Esophagus (tissue), 2 donors: Measurements from ENCODE around the gene FOXK1. TPM values are rescaled to one million over a fixed set of nuclear protein-coding genes. Genes with fewer than 3 reads are reported as not detected.

Experiments used
- H3K27ac ChIP-seq, 2 donors: one replicate each; pipeline ENCODE4 v1.5.1; 2013; ENCODE audit warnings: low read depth in 2 of 2, mild to moderate bottlenecking in 2 of 2, inconsistent platforms in 1 of 2, low read length in 1 of 2, moderate library complexity in 1 of 2
- H3K27me3 ChIP-seq, 2 donors: one replicate each; pipeline ENCODE4 v1.6.1; 2013; ENCODE audit warnings: low read length in 2 of 2, control low read depth in 1 of 2, mild to moderate bottlenecking in 1 of 2; ENCODE audit not compliant: insufficient read depth in 2 of 2, control insufficient read depth in 1 of 2
- H3K36me3 ChIP-seq, 2 donors: one replicate each; pipeline ENCODE4 v1.6.1; 2013; ENCODE audit warnings: low read length in 1 of 2; ENCODE audit not compliant: control insufficient read depth in 2 of 2, insufficient read depth in 2 of 2
- H3K4me1 ChIP-seq, 2 donors: one replicate each; pipeline ENCODE4 v1.6.1; 2013; ENCODE audit warnings: low read length in 1 of 2; ENCODE audit not compliant: control insufficient read depth in 2 of 2, insufficient read depth in 2 of 2
- H3K4me3 ChIP-seq, 2 donors: one replicate each; pipeline ENCODE4 v1.5.1; 2013; ENCODE audit warnings: low read length in 2 of 2, mild to moderate bottlenecking in 2 of 2, low read depth in 1 of 2, moderate library complexity in 1 of 2
- H3K9me3 ChIP-seq, 2 donors: one replicate each; pipeline ENCODE4 v1.6.1; 2013; ENCODE audit warnings: mild to moderate bottlenecking in 2 of 2, low read depth in 1 of 2, low read length in 1 of 2, moderate library complexity in 1 of 2; ENCODE audit not compliant: control insufficient read depth in 2 of 2, insufficient read depth in 1 of 2
- WGBS, 2 donors: extraction: QIAGEN DNeasy Blood & Tissue Kit; methylation state at CpG; one replicate each; pipeline ENCODE4 v1.1.7; 2013; 5-methylcytosine and 5-hydroxymethylcytosine counted together
- polyA plus RNA-seq, 2 donors: library from polyadenylated mRNA; stranded (reverse); fragments of 200-250 nt; gene quantifications; one replicate each; pipeline ENCODE4 v1.2.3, GENCODE V29; 2013
- donor health status: healthy with polysubstance abuse.
- donor health status: Bipolar disorder and iron deficiency.

FOXK1 gene
- polyA plus RNA-seq, 2 donors, result 3.9 to 7.1 TPM

DNA sequence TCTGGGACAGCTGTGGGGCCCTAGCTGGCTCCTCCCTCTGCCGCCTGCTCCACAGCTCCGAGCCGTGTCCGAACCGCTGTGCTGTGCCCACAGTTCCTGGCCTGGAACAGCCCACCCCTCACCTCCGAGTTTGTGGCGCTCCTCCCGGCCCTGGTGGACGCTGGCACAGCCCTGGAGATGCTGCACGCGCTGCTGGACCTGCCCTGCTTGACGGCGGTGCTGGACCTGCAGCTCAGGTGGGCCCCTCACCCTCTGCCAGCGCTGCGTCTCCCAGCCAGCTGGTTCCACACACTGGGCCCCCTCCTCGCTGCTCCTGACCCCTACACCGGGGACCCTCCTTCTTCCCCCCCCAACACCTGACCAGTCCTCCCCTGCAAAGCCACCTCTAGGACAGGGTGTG is 105.4 kb downstream of the FOXK1 start:
- H3K4me3 ChIP-seq, result no peak overlapping the region
- H3K36me3 ChIP-seq, result peaks cover 6 to 81% of the 10 kb centered on the region in 2 donors
- peaks cover 0 to 7% of the 10 kb centered on the region in 2 donors for H3K9me3 ChIP-seq
- 91% methylated on average over 17 of the region's 17 CpGs for WGBS, 2 donors
- no peaks in the 10 kb centered on the region for H3K27me3 ChIP-seq
- no peak overlapping the region for H3K27ac ChIP-seq
- peaks cover 0 to 3% of the 10 kb centered on the region in 2 donors for H3K4me1 ChIP-seq

DNA sequence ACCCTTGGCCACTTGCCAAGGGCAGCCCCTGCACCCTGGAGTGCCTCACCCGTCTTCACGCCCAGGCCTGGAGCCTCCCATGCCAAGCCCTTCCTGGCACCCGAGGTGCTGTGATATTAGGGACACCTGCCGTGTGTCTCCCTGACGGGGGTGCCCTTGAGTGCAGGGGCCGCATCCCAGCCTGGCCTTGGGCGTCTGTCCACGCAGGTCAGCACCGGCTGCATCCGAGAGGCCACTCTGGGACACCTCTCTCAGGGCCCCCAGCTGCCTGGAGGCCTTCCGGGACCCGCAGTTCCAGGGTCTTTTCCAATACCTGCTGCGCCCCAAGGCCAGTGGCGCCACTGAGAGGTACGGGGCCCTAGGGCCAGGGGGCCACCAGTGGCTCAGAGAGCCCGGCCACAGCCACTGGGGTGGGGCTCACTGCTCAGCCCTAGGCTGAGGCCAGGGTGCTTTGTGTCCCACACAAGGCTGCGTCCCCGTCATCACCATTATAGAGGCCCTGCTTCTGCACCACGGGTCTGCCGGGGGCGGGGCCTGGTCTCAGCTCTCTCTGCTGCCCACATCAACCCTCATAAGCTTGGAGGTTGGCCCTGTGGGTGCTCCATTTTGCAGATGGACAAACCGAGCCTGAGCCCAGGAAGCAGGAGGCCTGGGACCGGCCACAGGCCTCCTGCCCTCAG is 106.0 kb downstream of the FOXK1 start:
- no peak overlapping the region for H3K4me3 ChIP-seq
- 88 to 91% methylated on average over 23 of the region's 23 CpGs for WGBS, 2 donors
- peaks cover 0 to 7% of the 10 kb centered on the region in 2 donors for H3K9me3 ChIP-seq
- peaks cover 0 to 3% of the 10 kb centered on the region in 2 donors for H3K4me1 ChIP-seq
- no peak overlapping the region for H3K27ac ChIP-seq
- H3K36me3 ChIP-seq, result peaks cover 4 to 76% of the 10 kb centered on the region in 2 donors
- H3K27me3 ChIP-seq, result no peaks in the 10 kb centered on the region

GRCh38 chr7:4788627-4789189 is 106.6 kb downstream of the FOXK1 start:
- Histone ChIP-seq H3K9me3 (peaks cover 0 to 7% of the 10 kb centered on the region in 2 donors), H3K27ac (no peak overlapping the region), H3K36me3 (peaks cover 4 to 70% of the 10 kb centered on the region in 2 donors), H3K27me3 (no peaks in the 10 kb centered on the region), H3K4me3 (no peak overlapping the region), H3K4me1 (peaks cover 0 to 3% of the 10 kb centered on the region in 2 donors)
- 91 to 95% methylated on average over 18 to 27 of the region's 27 CpGs for WGBS, 2 donors

GRCh38 chr7:4789194-4790077 is 107.3 kb downstream of the FOXK1 start:
- H3K9me3 ChIP-seq, result peaks cover 0 to 7% of the 10 kb centered on the region in 2 donors
- H3K4me3 ChIP-seq, result no peak overlapping the region
- H3K27me3 ChIP-seq, result no peaks in the 10 kb centered on the region
- H3K4me1 ChIP-seq, result peaks cover 0 to 3% of the 10 kb centered on the region in 2 donors
- 80 to 89% methylated on average over 23 to 26 of the region's 26 CpGs for WGBS, 2 donors
- H3K27ac ChIP-seq, result no peak overlapping the region
- H3K36me3 ChIP-seq, result peaks cover 4 to 64% of the 10 kb centered on the region in 2 donors

- 89 to 91% methylated on average over 9 of the region's 9 CpGs for WGBS, 2 donors
- Histone ChIP-seq H3K36me3 (peaks cover 4 to 58% of the 10 kb centered on the region in 2 donors), H3K27ac (no peak overlapping the region), H3K4me1 (peaks cover 0 to 3% of the 10 kb centered on the region in 2 donors), H3K4me3 (no peak overlapping the region), H3K9me3 (peaks cover 0 to 4% of the 10 kb centered on the region in 2 donors), H3K27me3 (no peaks in the 10 kb centered on the region)
Observed at GRCh38 chr7:4790078-4790465, 108.0 kb downstream of the FOXK1 start.

- no peak overlapping the region for H3K27ac ChIP-seq
- no peak overlapping the region for H3K4me3 ChIP-seq
- WGBS, 2 donors, result 93 to 94% methylated on average over 23 to 24 of the region's 24 CpGs
- H3K36me3 ChIP-seq, result peaks cover 4 to 53% of the 10 kb centered on the region in 2 donors
- peaks cover 0 to 4% of the 10 kb centered on the region in 2 donors for H3K9me3 ChIP-seq
- H3K27me3 ChIP-seq, result no peaks in the 10 kb centered on the region
- peaks cover 0 to 3% of the 10 kb centered on the region in 2 donors for H3K4me1 ChIP-seq
Observed at GRCh38 chr7:4790516-4790991, 108.5 kb downstream of the FOXK1 start.

- Histone ChIP-seq H3K27me3 (no peaks in the 10 kb centered on the region), H3K36me3 (peaks cover 4 to 49% of the 10 kb centered on the region in 2 donors), H3K9me3 (peaks cover 0 to 4% of the 10 kb centered on the region in 2 donors), H3K4me1 (peaks cover 0 to 3% of the 10 kb centered on the region in 2 donors), H3K4me3 (no peak overlapping the region), H3K27ac (no peak overlapping the region)
- WGBS, 2 donors, result 93 to 95% methylated on average over 25 of the region's 25 CpGs
Observed at GRCh38 chr7:4791101-4791737, 109.1 kb downstream of the FOXK1 start.

GRCh38 chr7:4791738-4792536 is 109.8 kb downstream of the FOXK1 start:
- 49 to 54% methylated on average over 44 to 50 of the region's 50 CpGs for WGBS, 2 donors
- Histone ChIP-seq H3K4me3 (peak overlapping the region; percentile 2 to 18), H3K27me3 (no peaks in the 10 kb centered on the region), H3K27ac (peak overlapping the region in 1 of 2 donors; percentile 11), H3K36me3 (peaks cover 4 to 43% of the 10 kb centered on the region in 2 donors), H3K4me1 (peaks cover 0 to 3% of the 10 kb centered on the region in 2 donors), H3K9me3 (peaks cover 0 to 4% of the 10 kb centered on the region in 2 donors)
